ENCODE measurements around the gene EGFL6.

The EGFL6 gene

GRCh38 chrX:13569479-13570260 lies at the start of gene EGFL6:
Gene EGFL6 (plus strand): TSS chrX:13569601. CDS start chrX:13569862, 261 bp downstream.
- DNase-seq, result no peak

- DNase-seq, result no peak
These were observed 49.0 kb upstream of the EGFL6 start for GRCh38 chrX:13520351-13520750.

GRCh38 chrX:13520936-13521335 lies 48.5 kb upstream of the EGFL6 start:
- no peak for DNase-seq

- no peak for DNase-seq
These were observed 46.6 kb upstream of the EGFL6 start for GRCh38 chrX:13522811-13523210.

GRCh38 chrX:13533726-13534125 lies 35.7 kb upstream of the EGFL6 start:
- DNase-seq, result no peak

GRCh38 chrX:13535376-13536165 lies 33.8 kb upstream of the EGFL6 start:
- DNase-seq, result no peak

GRCh38 chrX:13536551-13536950 lies 32.9 kb upstream of the EGFL6 start:
- DNase-seq, result no peak

GRCh38 chrX:13538414-13538813 lies 31.0 kb upstream of the EGFL6 start:
- no peak for DNase-seq

GRCh38 chrX:13540602-13541001 lies 28.8 kb upstream of the EGFL6 start:
- DNase-seq, result no peak

GRCh38 chrX:13545726-13546125 lies 23.7 kb upstream of the EGFL6 start:
- no peak for DNase-seq

- no peak for DNase-seq
These were observed 21.7 kb upstream of the EGFL6 start for GRCh38 chrX:13547671-13548070.

GRCh38 chrX:13550346-13550745 lies 19.1 kb upstream of the EGFL6 start:
- no peak for DNase-seq

GRCh38 chrX:13551610-13552009 lies 17.8 kb upstream of the EGFL6 start:
- no peak for DNase-seq

- DNase-seq, result no peak
These were observed 16.5 kb upstream of the EGFL6 start for GRCh38 chrX:13552892-13553291.

- no peak for DNase-seq
These were observed 3.9 kb upstream of the EGFL6 start for GRCh38 chrX:13565511-13565910.

GRCh38 chrX:13570261-13570605 lies 832 bp downstream of the EGFL6 start:
- no peak for DNase-seq

- DNase-seq, result no peak
These were observed 1.7 kb downstream of the EGFL6 start for GRCh38 chrX:13571136-13571535.

- DNase-seq, result no peak
These were observed 5.2 kb downstream of the EGFL6 start for GRCh38 chrX:13574600-13574999.

- DNase-seq, result no peak
These were observed 10.3 kb downstream of the EGFL6 start for GRCh38 chrX:13579661-13580060.

- no peak for DNase-seq
These were observed 12.2 kb downstream of the EGFL6 start for GRCh38 chrX:13581554-13581953.

GRCh38 chrX:13587786-13588477 lies 18.5 kb downstream of the EGFL6 start:
- DNase-seq, result no peak

GRCh38 chrX:13590207-13590606 lies 20.8 kb downstream of the EGFL6 start:
- DNase-seq, result no peak

GRCh38 chrX:13590914-13591313 lies 21.5 kb downstream of the EGFL6 start:
- no peak for DNase-seq

GRCh38 chrX:13597874-13598273 lies 28.5 kb downstream of the EGFL6 start:
- no peak for DNase-seq

Measured in CD4-positive, alpha-beta T cell treated with Interleukin-4 for 1 hour (primary cell).